Breast epithelium (tissue), 3 donors: ENCODE results near the gene DOCK6.

Source experiments
- CTCF ChIP-seq, 3 donors: fragments of 450-650 bp; IDR thresholded peaks; one replicate each; pipeline ENCODE4 v1.5.1; 2016 to 2017; ENCODE audit warnings: antibody characterized with exemption in 3 of 3, mild to moderate bottlenecking in 3 of 3, moderate library complexity in 3 of 3
- POLR2A ChIP-seq: fragments of 450-650 bp; IDR thresholded peaks from one replicate; pipeline ENCODE4 v1.6.1; 2016; ENCODE audit warnings: antibody characterized with exemption, mild to moderate bottlenecking, moderate library complexity
- POLR2AphosphoS5 ChIP-seq, 3 donors: sonication (generic); formaldehyde crosslinking; IDR thresholded peaks; one replicate each; pipeline ENCODE4 v1.6.1; 2017; ENCODE audit warnings: antibody characterized with exemption in 3 of 3

DNA sequence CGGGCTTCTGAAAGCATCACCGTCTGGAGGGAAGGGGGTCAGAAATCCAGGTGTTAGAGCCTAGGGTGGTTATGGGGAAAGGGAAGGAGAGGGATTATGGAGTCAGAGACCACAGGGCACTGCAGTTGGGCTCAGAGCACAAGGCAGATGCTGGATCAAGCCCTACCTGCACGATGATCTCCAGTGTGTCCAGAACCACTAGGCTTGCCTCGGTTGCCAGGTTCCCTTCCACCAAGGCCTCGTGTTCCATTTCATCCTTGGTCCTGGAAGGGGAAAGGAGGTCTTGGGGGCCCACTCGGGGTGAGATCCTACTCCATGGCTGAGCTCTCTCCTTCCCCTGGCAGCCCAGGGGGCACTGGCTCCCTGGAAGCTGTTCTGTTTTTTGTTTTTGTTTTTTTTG, 47.9 kb downstream of the DOCK6 start:
- TF ChIP-seq CTCF (IDR thresholded peaks at IDR 0.05), result no peak
- TF ChIP-seq POLR2A, result no peak
- TF ChIP-seq POLR2AphosphoS5 (IDR thresholded peaks at IDR 0.05), result no peak
